GM19463 (cell line): ENCODE measurements around the gene EYS.
"Not testable (repeated sequence)": the region's sequence is repeated elsewhere in the genome, so short reads cannot be mapped to it uniquely, and the experiment has no call there.

ENCODE experiments used
- ATAC-seq: cut with Tn5 transposase; IDR thresholded peaks from one replicate; pipeline ENCODE4 v1.9.1; 2021; ENCODE audit warnings: mild to moderate bottlenecking, moderate library complexity; ENCODE audit not compliant: unreplicated experiment

Gene EYS

DNA sequence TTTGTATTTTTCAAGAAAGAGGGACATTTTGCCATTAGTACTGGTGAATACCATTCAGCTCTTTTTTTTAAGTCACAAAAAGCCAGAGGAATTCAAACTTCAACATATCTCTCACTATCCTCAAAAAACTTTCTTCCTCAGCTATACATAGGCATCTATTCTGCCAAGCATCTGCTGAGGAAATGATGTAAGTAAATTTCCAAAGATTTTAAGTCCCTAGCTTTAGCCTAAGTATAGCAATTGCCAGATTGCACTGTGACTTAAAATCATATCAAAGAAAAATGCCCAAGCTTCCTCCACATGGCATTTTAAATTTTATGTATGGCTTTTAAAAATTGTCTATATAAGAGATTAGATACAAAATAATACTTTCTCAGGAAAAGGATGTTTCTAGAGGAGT is 237.4 kb downstream of the EYS start:
- ATAC-seq, result no peak

- ATAC-seq, result peak; percentile 56
Observed at GRCh38 chr6:65468307-65468706, 238.7 kb downstream of the EYS start.

DNA sequence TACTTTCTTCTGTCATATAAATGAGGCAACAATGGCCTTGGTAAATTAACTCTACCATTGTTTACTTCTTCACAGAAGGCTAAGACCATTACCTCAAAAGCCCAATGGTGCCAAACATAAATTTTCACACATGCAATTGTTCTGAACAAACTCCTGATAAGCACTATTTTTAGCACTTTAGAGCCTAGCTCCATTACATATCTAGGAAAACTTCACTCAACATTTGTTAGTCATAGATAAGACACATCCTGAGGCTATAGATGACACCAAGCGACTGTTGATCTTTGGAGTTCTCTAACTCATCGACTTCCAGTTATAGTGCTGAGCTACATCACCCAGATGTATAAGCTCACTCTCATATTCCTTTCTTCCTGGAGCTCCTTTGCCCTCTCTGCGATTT is 245.9 kb downstream of the EYS start:
- no peak for ATAC-seq

DNA sequence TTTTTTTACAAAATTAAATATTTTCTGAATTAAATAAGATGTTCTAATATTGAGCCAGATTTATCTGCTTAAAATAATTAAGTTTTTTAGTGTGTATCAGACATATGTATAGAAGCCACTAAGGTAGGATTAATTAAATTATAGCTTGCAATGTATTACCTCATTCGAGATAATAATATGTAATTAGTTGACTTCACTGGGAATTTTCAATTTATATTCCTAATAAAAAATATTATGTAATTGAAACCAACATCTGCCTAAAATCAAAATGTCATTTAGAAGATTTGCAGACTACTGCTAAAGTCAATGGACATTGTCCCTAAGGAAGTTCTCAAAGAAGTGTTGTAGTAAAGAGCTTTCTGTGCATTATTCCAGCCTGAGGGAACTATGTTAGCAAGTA is 254.7 kb downstream of the EYS start:
- ATAC-seq, result no peak

DNA sequence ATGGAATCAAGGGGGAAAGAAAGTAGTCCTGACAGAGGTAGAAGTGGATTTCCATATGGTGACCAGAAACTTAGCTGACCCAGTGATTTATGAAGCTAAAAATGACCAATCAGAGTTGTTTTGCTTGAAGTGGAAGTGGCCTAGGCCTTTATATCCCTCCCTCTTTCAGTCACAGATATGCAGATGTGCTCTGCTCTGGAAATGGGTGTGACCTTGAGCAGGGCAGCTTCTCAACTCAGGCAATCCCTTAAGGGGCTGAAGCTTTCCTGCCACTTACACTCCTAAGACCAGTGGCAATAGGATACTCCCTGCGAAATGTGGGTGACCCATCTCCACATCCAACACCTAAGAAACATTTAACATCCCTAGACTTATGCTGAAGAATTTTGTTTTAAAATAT is 256.6 kb downstream of the EYS start:
- no peak for ATAC-seq

- ATAC-seq, result no peak
Observed at GRCh38 chr6:65449926-65450325, 257.1 kb downstream of the EYS start.

GRCh38 chr6:65448866-65449265 is 258.2 kb downstream of the EYS start:
- ATAC-seq, result no peak

DNA sequence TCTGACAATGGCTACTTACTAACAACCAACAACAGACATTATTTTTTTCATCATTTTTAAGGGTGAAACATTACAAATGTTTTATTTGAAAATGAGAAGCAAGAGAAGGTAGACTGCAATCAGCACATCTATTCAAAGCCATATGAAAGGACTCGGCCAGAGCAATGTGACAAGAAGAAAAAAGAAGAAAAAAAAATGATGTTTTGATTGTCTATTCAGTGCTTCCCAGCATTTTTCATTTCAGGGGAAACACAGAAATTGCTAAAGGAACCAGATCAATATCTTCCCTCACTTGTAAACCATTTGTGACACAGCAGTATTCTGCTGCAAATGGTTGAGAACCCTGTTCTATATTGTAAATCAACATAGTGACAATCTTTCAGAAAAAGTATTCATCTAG is 270.7 kb downstream of the EYS start:
- no peak for ATAC-seq

GRCh38 chr6:65416621-65417020 is 290.4 kb downstream of the EYS start:
- ATAC-seq, result no peak

DNA sequence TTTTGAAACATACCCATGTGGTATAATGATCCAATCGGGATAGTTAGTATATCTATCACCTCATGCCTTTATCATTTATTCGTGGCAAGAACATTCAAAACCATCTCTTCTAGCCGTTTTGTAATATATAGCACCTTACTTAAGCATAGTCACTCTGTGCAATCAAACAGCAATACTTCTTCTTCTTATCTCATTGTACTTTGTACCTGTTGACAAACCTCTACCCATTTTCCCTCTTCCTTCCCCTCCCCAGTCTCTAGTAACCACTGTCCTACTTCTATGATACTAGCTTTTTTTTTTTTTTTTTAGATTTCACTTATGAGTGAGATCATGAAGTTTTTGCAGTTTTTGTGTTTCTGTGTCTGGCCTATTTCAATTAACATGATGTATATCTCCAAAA is 296.7 kb downstream of the EYS start:
- ATAC-seq, result no peak

- no peak for ATAC-seq
Observed at GRCh38 chr6:65402564-65402963, 304.5 kb downstream of the EYS start.

DNA sequence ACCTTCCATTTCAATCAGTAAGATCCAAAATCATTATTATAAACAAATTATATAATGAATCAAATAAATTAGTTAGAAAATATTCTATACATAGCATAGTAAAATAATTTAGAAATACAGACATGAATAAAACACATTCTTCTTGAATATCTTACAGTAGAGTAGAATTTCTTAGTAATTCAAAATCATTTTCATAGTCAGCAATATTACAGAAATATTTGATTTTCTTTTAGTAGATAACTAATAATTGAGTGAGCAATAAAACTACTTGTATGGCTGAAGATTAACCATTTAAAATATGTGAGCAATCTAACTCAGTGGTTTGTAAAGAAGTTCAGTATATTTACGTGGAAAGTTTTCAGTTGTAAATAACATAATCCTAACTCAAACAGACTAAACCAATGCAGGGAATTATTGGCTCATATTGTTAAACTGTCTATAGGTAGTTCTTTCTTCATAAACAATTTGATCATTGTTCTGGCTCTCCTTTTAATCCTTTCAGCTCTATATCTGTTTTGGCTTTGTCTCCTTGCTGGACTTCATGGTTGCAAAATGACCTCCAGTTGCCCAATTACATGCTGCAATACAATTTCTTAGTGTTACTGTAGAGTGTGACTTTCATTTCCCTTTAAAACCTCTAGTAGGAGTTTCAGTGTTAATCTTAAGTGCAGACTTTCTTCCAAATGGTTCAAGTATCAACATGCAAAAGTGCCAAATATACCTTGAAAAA is 307.5 kb downstream of the EYS start:
- ATAC-seq, result no peak

DNA sequence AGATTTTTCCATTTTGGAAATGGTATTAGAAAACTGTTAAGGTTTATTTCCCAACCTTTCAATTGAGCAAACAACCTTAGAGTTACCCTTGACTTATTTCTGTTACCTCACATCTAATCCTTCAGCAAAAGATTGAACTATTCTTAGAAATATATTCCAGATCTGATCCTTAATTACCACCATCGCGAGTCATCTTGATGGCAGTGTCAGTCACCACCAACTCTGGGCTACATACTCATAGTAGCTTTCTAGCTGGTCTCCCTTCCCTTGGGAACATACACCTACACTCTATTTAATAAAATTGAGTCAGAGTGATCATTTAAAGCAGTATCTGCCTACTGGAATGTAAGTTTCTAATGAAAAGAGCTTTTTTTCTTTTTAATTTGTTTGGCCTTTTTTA is 308.2 kb downstream of the EYS start:
- ATAC-seq, result no peak

DNA sequence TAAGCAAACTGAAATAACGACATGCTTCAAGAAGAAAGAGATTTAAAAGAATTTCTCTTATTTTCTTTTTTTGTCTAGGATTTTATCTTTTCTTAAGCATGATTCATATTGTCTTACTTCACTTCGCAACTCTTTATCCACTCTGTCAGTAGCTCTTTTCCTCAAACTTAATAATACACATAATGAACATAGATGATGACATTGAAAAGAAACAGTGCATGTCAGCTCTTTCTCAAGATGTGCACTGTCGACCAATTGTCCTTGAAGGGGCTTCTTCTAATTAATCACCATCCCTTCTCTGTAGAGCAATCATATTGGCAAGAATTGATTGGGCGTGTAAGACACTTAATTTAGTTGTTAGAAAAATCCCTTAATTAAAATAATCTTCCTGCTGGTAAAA is 356.5 kb downstream of the EYS start:
- ATAC-seq, result no peak

DNA sequence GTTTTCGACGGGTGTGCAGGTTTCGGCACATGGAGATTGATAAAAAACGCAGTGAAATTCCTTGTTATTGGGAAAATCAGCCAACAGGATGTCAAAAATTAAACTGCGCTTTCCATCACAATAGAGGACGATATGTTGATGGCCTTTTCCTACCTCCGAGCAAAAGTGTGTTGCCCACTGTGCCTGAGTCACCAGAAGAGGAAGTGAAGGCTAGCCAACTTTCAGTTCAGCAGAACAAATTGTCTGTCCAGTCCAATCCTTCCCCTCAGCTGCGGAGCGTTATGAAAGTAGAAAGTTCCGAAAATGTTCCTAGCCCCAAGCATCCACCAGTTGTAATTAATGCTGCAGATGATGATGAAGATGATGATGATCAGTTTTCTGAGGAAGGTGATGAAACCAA is 404.4 kb downstream of the EYS start:
- ATAC-seq, result not testable (repeated sequence)

DNA sequence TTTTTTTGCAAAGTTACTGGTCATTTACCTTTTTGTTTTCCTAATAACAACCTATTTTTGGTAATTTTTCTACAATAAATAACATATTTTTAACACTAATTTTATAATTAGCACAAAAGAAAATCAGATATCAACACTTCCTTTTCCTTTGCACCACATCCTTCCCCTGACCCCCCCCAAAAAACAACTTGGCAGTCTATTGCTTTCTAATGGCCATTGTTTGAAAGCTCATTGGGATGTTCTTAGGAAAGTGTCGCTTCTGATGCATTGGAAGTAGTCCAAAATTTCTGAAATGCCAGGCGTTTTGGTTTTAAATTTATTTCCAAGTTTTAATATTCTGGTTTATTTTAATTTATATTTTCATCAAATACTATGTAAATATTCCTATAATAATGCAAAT is 407.8 kb downstream of the EYS start:
- no peak for ATAC-seq

DNA sequence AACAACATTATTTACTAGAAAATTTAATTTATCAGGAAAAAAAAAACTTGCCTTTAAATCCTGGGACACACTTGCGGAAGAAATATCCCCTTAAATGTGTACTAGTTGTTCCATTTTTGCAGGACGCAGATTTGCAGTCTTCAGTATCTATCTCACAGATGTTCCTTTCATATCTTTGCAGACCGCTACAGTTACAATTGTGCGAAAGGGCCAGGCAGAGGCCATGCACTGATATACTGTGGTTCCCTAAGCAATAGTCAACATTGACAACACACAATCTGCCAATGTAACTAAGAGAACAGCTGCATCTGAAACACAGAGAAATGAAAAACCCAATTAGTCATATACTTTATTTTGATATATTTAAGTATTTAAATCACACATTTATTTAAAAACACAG is 411.2 kb downstream of the EYS start:
- ATAC-seq, result no peak

GRCh38 chr6:65289491-65289890 is 417.5 kb downstream of the EYS start:
- ATAC-seq, result no peak

DNA sequence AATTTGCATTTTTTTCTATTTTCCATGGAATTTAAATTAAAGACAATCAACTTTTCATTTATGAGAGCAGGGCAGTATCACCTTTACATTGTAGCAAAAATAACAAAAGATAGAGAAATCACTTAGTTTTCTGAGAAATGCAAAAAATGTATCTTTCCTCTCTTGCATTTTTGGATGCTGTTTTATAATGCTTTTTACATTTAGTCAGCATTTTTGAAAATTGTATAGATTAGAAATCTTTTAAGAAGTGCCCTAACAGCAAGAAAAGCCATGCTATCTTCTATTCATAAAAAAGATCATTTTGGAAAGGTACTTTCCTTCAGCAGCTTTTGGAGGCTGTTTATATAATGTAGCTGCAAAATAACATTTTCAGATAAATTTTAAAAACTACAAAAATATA is 421.8 kb downstream of the EYS start:
- no peak for ATAC-seq

DNA sequence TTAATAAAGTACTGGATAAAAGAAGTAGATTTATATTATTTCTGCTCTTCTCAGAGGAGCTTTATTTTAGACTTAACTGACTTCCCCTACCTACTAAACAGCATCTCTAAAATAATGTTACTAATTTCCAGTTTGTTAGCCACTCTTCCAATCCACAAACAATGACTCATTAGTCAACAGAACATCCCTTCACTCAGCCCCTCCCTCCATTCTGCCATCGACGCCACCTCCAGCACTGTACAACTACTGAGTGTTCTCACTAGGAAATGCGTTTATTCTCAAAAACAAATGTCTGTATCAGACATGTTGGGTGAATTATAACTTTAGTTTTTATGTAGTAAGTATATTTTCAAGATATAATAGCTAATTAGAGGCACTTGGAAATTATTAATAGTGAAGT is 427.0 kb downstream of the EYS start:
- ATAC-seq, result no peak

GRCh38 chr6:65262241-65262640 is 444.8 kb downstream of the EYS start:
- no peak for ATAC-seq

GRCh38 chr6:65259982-65260381 is 447.0 kb downstream of the EYS start:
- ATAC-seq, result no peak

DNA sequence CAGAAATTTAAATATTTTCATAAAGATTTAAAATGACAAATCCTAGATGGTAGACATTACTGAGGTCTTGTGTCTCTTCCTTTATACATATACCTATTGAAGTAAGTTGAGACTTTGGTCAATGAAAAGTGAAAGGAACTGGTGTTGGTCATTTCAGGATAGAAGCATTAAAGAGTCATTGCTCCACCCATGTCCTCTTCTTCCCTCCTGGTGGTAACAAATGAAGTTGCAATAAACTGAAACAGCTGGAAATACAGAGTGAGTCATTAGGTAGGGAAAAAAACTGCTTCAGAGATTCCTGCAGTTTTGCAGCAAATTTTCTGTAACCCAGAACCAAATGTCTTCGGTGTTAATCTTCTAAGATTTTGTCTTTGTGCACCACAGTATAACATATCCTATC is 448.0 kb downstream of the EYS start:
- ATAC-seq, result no peak
